HL-60/S4 treated with retinoic acid at 250 ng/mL for 4 days and 3 days (cell line): ENCODE results near the gene MARVELD2.
"Not testable (repeated sequence)": the region's sequence is repeated elsewhere in the genome, so short reads cannot be mapped to it uniquely, and the experiment has no call there.

ENCODE experiments used
- in situ Hi-C: fragments of 300-500 bp; cut with MboI; formaldehyde crosslinking; loops from 2 replicates; pipeline ENCODE4 v1.7.0; 2022; ENCODE audit warnings: low sequenced_read_pairs

MARVELD2 gene

GRCh38 chr5:69449511-69449910, 34.6 kb downstream of the MARVELD2 start:
- in situ Hi-C loops, result no loop called here

DNA sequence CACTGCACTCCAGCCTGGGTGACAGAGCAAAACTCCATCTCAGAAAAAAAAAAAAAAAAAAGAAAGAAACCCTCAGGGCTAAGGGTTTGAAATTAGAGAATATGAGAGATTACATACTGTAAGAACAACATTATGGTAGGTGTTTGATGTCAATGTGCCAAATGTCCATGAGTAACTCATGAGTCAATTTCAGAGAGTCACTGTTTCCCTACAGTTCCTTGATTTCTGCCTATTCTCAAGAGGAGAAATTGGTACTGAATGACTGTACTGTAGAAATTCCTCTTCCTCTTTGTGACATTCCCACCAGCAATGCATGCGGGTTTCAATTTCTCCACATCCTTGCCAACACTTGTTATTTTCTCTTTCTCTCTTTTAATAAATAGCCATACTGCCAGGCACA, 35.2 kb downstream of the MARVELD2 start:
- in situ Hi-C loops, result no loop called here

DNA sequence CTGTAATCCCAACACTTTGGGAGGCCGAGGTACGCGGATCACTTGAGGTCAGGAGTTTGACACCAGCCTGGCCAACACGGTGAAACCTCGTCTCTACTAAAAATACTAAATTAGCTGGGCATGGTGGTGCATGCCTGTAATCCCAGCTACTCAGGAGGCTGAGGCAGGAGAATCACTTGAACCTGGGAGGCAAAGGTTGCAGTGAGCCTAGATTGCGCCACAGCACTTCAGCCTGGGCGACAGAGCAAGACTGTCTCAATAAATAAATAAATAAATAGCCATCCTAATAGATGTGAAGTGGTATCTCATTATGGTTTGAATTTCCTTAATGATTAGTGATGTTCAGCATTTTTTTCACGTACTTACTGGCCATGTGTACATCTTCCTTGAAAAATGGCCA, 35.6 kb downstream of the MARVELD2 start:
- in situ Hi-C loops, result not testable (repeated sequence)

DNA sequence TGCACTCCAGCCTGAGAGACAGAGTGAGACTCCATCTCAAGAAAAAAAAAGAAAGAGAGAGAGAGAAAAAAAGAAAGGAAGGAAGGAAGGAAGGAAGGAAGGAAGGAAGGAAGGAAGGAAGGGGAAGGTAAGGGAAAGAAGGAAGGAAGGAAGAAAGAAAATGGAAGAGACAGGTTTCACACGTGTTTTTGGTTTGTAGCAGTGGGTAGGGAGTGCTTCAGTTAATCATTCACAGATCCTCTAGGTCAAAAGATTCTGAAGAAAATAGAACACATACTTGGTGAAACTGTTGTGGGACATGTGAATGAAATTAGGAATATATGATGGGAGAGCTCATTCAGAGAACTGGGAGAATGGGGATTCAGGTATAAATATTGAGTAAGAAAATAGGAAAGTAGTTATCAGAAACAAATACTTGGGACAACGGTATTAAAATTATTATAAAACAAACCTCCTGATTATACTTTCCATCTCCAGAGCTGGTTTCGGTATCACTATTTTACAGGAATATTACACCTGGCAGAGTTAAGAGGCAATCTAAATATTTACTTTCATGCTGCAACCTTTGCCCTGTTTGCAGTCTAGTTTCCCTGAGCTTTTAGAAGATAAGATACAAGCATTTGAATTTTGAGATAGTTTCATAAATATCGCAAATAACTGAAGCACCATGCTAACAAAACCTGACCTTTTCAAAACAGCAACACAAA, 37.2 kb downstream of the MARVELD2 start:
- in situ Hi-C loops, result no loop called here

- in situ Hi-C loops, result not testable (repeated sequence)
Measured at GRCh38 chr5:69453487-69453886, 38.6 kb downstream of the MARVELD2 start.

- in situ Hi-C loops, result no loop called here
Measured at GRCh38 chr5:69454460-69455249, 39.7 kb downstream of the MARVELD2 start.

DNA sequence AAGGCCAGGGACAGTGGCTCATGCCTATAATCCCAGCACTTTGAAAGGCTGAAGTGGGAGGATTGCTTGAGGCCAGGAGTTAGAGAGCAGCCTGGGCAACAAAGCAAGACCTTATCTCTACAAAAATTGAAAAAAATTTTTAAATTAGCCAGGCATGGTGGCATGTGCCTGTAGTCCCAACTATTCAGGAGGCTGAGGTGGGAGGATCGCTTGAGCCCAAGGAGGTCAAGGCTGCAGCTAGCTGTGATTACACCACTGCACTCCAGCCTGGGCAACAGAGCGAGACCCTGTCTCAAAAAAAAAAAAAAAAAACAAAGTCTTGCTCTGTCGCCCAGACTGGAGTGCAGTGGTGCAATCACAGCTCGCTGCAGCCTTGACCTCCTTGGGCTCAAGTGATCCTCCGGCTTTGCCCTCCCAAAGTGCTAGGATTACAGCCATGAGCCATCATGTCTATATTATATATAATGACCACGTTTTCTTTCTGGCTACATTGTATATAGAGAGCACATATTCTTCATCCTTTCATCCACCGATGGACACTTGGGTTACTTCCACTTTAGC, 40.6 kb downstream of the MARVELD2 start:
- in situ Hi-C loops, result not testable (repeated sequence)

DNA sequence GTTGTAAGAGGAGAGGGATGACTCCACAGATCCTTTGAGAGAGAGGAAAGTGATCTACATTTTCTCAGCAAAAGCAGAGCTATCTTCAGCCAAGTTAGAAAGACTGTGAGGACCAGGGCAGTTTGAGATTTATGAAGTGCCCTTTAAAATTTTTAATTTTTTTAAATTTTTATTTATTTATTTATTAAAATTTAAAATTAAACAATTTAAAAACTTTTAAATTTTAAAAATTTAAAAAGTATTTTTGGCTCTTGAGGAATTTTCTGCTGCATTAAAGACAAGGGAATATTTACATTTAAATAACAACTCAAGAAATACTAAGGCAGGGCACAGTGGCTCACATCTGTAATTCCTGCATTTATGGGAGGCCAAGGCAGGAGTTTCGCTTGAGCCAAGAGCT, 47.3 kb downstream of the MARVELD2 start:
- in situ Hi-C loops, result no loop called here

DNA sequence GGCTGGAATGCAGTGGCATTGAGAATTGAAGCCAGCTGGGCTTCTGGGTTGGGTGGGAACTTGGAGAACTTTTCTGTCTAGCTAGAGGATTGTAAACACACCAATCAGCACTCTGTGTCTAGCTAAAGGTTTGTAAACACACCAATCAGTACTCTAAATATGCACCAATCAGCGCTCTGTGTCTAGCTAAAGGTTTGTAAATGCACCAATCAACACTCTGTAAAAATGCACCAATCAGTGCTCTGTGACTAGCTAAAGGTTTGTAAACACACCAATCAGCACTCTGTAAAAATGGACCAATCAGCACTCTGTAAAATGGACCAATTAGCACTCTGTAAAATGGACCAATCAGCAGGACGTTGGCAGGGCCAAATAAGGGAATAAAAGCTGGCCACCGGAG, 51.5 kb downstream of the MARVELD2 start:
- in situ Hi-C loops, result not testable (repeated sequence)

- in situ Hi-C loops, result no loop called here
Measured at GRCh38 chr5:69467442-69468225, 52.7 kb downstream of the MARVELD2 start.

- in situ Hi-C loops, result no loop called here
Measured at GRCh38 chr5:69468631-69469030, 53.7 kb downstream of the MARVELD2 start.

GRCh38 chr5:69471516-69471915, 56.6 kb downstream of the MARVELD2 start:
- in situ Hi-C loops, result not testable (repeated sequence)

DNA sequence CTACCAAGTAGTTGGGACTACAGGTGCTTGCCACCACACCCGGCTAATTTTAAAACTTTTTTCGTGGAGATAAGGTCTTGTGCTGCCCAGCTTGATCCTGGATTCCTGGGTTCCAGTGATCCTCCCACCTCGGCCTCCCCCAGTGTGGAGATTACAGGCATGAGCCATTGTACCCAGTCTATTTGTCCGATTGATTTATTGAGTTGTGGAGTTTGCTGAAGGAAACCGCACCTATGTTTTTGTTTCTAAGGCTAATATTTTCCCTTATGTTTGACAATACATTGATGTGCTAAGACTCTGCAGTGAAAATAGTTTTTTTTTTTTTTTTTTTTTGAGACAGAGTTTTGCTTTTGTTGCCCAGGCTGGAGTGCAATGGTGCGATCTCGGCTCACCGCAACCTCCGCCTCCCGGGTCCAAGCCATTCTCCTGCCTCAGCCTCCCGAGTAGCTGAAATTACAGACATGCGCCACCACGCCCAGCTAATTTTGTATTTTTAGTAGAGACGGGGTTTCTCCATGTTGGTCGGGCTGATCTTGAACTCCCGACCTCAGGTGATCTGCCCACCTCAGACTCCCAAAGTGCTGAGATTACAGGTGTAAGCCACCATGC, 57.7 kb downstream of the MARVELD2 start:
- in situ Hi-C loops, result not testable (repeated sequence)

DNA sequence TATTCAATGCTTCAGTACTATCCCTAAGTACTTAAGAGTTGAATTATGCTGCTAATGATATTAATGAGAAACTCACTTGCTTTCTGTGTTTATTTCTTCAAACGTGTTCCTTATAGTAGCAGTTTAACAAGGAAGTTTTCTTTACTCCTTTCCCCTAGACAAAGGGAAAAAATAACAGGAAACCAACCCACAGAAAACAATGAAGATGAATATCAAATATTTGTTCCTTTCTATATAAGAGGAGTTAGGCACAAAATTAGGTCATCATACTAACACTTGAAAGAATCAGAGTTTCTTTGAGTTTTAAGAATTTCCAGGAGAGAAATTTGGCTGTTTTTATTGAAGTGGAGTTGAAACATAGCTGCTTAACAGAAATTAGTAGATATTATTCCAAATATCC, 62.3 kb downstream of the MARVELD2 start:
- in situ Hi-C loops, result no loop called here

DNA sequence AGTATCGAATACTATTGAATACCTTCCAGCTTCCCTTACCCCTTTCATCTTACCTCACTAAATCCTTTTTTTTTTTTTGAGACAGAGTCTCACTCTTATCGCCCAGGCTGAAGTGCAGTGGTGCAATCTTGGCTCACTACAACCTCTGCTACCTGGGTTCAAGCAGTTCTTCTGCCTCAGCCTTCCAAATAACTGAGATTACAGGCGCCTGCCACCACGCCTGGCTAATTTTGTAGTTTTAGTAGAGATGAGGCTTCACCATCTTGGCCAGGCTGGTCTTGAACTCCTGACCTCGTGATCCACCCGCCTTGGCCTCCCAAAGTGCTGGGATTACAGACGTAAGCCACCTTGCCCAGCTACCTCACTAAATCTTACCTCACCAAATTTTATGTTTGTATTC, 63.4 kb downstream of the MARVELD2 start:
- in situ Hi-C loops, result not testable (repeated sequence)

DNA sequence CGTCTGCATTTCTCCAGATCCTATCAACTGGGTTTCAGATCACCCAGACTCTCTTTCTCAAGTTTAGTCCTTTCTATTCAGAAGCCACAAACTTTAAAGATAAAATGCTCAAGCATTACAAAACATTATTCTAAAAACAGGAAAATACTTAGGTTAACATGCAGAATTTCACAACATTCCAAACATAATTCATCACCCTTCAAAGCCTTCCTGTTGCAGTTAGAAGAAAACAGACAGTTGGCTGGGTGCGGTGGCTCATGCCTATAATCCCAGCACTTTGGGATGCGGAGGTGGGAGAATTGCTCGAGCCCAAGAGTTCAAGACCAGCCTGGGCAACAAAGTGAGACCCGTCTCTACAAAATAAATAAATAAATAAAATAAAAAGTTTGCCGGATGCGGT, 70.0 kb downstream of the MARVELD2 start:
- in situ Hi-C loops, result no loop called here

- in situ Hi-C loops, result no loop called here
Measured at GRCh38 chr5:69485471-69485870, 70.6 kb downstream of the MARVELD2 start.

GRCh38 chr5:69489246-69489645, 74.3 kb downstream of the MARVELD2 start:
- in situ Hi-C loops, result no loop called here

DNA sequence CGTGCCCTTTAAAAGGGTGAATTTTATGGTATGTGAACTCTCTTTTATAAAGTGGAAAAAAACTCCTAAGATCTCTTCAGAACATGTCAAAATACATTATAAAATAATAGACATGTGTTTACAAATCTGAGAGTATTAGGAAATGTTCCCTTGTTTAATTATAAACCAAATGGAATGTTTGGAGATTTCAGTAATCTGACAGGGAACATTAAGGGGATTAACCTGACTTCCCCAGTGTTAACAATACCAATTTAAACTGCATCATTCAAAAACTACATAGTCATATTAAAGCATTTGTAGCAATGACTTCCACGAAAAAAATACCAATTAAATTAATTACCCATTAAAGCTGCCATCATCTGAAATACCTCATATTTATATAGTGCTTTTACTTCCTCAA, 76.1 kb downstream of the MARVELD2 start:
- in situ Hi-C loops, result no loop called here

DNA sequence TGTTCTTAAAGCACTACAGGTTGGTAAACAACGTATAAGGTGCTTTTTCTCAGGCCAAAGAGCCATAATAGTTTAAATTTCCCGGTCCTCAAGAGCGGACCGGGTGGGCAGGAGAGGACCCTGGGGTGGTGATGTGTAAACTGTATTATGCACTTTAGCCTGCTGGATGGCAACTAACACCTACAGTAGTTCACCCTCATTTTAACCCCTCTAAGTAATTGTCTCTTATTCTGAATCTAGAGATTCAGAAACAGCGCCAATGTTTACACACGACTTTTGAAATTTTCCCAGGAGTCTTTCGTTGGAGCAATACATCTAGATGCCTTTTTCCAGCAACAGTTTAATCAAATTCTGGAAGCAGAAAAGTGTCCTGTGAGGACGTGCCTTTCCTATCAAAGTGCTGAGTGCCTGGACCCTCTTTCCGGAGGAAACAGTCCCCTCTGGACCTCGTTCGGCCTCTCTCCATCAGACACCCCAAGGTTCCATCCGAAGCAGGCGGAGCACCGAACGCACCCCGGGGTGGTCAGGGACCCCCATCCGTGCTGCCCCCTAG, 77.0 kb downstream of the MARVELD2 start:
- in situ Hi-C loops, result no loop called here
